ENCODE data around the gene TMEM54.

DNA sequence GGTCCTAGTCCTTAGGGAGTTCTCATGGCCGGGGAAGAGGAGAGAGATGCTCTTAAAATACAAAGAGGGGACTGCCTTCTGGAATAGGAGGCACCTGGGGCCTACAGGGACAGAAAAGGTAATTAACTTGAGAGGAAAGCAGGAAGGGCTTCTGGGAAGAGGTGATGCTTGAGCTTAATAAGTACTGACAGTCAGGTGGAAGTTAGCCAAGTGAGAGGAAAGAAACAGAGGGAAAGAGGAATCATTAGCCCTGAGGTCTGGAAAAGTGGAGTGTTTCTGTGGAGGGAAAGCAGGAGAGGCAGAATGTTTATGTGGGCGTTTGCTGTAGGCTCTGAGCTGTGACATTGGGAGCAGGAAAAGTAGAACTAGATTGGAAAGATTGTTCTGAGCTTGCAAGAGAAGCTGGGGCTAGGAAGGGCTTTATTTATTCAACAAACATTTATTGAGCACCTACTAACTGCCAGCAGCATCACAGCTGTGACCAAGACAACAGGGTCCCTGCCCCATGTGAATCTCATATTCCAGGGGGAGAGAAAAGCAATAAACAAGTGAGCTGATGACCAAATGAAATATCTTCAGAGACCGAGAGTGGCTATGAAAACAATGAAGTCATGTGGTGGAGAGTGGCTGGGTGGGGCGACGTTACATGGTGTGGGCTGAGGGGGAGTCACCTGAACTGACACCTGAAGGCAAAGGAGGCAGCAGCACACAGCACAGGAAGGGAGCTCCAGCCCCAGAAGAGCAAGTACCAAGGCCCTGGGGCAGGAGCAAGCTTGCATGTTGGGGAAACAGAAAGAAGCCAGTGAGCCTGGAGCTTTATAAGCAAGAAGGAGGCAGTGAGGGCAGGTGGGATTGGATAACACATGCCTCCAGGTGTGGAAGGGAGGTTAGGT lies 26.1 kb downstream of the TMEM54 start:
- TF ChIP-seq, protein P1, sequence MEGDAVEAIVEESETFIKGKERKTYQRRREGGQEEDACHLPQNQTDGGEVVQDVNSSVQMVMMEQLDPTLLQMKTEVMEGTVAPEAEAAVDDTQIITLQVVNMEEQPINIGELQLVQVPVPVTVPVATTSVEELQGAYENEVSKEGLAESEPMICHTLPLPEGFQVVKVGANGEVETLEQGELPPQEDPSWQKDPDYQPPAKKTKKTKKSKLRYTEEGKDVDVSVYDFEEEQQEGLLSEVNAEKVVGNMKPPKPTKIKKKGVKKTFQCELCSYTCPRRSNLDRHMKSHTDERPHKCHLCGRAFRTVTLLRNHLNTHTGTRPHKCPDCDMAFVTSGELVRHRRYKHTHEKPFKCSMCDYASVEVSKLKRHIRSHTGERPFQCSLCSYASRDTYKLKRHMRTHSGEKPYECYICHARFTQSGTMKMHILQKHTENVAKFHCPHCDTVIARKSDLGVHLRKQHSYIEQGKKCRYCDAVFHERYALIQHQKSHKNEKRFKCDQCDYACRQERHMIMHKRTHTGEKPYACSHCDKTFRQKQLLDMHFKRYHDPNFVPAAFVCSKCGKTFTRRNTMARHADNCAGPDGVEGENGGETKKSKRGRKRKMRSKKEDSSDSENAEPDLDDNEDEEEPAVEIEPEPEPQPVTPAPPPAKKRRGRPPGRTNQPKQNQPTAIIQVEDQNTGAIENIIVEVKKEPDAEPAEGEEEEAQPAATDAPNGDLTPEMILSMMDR (IDR thresholded peaks at IDR 0.05; ENCODE audit: insufficient read depth, low read length, poor library complexity, severe bottlenecking) = no peak
- no peak for TF ChIP-seq EZH2phosphoT487 (conservative IDR thresholded peaks at IDR 0.05; ENCODE audit: low read length)
